NCI-H510A treated with DMSO at 0.1 percent for 48 hours (cell line): ENCODE measurements around the gene ZNF100.
A peak's percentile ranks its signal among the peaks of the same experiment; 100 is the strongest.
"Not testable (repeated sequence)": the region's sequence is repeated elsewhere in the genome, so short reads cannot be mapped to it uniquely, and the experiment has no call there.

Source experiments
- DNase-seq: peaks from one replicate; lab custom pipeline; 2025; lab: John Stamatoyannopoulos, UW

The ZNF100 gene

DNA sequence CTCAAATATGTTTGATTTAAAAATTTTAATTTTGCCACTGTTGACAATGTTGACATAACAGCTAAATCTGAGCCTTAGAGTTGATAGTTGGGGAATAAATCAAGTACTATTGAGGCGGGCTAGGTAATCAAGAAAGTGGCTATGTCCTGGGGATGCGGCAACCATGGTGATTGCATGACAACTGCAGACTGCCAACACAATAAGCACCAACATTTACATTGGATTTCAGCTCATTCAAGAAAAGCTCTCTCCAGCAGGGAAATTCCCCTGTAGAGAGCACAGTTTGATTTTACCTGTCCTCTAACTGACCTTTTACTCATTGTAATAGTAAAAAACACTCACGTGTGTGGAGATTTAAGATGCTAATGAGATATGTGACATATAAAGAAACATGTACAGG is 63.1 kb downstream of the ZNF100 start:
- no peak for DNase-seq

DNA sequence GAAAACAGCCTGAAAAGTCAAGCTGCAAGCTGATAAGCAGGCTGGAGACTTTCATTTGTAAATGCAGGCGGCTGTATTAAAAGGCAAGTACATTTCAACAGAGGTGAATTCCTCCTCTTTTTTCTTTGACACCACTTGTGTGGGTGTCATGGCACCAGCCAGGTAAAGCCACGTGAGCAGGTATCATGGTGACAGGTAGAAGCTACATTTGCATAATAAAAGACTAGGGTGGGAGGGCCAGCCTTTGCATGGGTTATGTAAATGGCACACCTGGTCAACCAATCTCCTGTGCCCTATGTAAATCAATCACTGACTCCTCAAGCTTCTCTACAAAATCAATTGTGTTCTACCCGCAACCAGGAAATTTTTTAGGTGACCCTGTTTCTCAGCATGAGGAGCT is 68.2 kb downstream of the ZNF100 start:
- no peak for DNase-seq

- DNase-seq = peak; percentile 1
Observed at GRCh38 chr19:21698215-21698614, 69.2 kb downstream of the ZNF100 start.

DNA sequence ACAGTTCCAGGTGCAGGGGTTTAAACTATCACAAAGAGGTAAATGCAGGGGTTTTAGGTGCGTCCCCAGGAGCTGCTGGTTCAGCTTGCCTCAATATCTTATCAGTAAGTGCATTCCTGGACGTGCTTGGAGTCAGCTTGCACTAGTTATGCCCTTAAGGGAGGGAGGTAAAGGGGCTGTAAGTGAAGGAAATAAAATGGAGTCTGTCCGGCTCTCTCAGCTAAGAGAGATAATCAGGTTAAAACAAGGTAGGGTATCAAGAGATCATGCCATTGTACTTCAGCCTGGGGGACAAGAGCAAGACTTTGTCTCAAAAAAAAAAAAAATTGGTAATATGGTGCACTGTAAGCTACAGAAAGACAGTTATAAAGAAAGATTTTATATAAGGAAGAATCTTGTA is 69.7 kb downstream of the ZNF100 start:
- no peak for DNase-seq

- DNase-seq = no peak
Observed at GRCh38 chr19:21694171-21694906, 73.0 kb downstream of the ZNF100 start.

GRCh38 chr19:21693399-21693798 is 74.0 kb downstream of the ZNF100 start:
- DNase-seq = no peak

DNA sequence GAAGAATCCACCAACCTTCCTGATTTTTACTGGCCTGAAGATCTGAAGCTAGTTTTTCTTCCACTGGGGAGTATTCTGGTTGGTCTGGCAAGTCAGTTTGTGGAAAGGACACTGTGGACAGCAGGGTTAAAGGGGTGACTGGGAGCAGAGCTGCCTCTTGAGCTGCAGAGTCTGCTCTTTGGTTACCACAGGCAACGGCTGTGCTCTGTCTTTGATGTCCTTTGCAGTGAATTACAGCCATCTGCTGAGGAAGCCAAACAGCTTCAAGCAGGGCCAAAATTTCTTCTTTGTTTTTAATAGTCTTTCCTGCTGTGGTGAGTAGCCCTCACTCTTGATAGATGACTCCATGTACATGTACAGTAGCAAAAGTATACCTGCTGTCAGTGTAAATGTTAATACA is 75.7 kb downstream of the ZNF100 start:
- no peak for DNase-seq

GRCh38 chr19:21688464-21688863 is 78.9 kb downstream of the ZNF100 start:
- DNase-seq = no peak

DNA sequence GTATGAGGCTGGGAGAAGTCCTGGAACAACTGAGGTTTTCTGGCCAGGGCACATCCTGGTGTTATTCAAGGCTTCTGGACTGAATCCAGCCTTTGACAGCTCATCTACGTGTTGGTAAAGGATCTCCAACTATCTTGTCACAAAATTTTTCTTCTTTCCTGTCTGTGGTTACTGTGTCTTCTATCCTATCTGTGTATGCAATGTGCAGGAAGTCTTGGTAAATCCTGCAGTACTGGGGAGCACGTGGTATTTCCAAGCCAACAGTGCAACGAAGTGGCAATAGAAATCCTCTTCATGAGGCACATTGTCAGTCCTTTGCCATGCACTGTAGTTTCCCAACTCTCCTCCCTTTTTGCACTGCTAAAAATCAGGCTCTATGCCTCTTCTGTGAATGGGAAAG is 86.7 kb downstream of the ZNF100 start:
- DNase-seq = no peak

DNA sequence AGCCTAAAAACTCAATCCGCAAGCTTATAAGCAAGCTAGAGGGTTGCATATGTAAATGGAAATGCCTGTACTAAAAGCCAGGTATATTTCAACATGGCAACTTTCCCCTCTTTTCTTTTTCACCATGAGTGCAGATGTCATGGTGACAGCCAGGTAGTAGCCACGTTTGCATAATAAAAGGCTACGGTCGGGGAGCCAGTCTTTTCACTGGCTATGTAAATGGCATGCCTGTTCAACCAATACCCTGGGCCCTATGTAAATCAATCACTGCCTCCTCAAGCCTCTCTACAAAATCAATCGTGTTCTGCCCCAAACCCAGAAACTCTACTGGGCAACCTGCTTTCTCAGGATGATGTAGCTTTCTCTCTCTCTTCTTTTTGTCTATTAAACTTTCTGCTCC is 87.4 kb downstream of the ZNF100 start:
- no peak for DNase-seq

DNA sequence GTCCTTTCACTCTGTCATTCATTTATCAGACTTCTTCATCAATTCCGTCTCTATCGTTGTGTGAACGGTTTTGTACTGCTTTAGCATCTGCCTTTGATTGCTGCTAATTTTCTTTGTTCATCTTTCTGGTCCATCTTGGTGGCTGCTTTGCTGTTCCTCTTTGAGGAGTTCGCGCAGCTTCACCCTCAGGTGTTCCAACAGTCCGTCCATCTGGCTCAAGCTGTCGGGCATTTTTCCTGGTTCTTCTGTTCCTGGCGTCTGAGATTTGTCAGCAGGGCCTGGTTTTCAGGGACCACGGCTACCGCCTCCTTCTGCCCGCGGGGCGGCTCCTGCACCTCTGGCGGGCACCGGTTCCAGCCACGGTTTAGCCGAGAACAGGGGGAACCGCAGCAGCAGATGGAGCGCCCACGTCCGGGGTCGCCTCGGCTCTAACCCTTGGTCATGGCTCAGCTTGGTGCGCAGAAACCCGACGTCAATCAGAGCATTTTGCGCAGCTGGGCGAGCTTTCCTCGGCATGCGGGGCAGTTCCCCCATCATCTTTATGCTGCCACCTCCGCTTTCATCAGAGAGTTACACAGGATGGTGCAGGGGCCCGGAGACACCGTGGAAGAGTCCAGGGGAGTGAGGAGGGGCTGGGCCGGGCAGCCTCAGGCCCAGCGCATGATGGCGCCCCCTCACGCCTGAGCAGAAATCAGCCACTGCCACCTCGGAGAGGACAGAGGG is 89.5 kb downstream of the ZNF100 start:
- DNase-seq = no peak

DNA sequence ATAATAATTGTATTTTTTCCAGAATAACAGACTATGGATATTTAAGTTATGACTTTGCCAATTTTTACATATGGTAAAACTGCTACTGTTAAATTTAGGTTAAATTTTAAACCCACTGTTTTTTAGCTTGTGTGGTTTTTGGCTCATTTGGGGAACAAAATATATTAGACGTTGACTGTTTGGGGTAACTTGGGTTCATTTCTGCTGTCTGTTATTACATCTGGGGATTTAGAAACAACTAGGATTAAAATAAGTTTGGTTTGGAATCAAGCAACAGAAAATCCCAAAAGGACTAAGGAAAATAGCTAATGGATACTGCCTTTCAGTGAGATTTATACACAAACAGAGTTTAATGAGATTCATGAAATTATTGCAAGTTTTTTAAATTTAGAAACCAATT is 92.9 kb downstream of the ZNF100 start:
- DNase-seq = no peak

- not testable (repeated sequence) for DNase-seq
Observed at GRCh38 chr19:21673479-21673878, 93.9 kb downstream of the ZNF100 start.
